Transverse colon (tissue), 4 donors: ENCODE data around the gene PPFIA3. TPM values are rescaled to one million over a fixed set of nuclear protein-coding genes. Genes with fewer than 3 reads are reported as not detected.

ENCODE experiments used
- DNase-seq: peaks from one replicate; pipeline ENCODE4 v3.0.0-alpha.2; 2019
- H3K27ac ChIP-seq, 4 donors: fragments of 200-600 bp; sonication (generic); 2 replicates each; pipeline ENCODE4 v1.5.1; 2016 to 2018; ENCODE audit warnings: inconsistent platforms in 4 of 4
- H3K27me3 ChIP-seq: fragments of 200-600 bp; sonication (generic); 2 replicates; pipeline ENCODE4 v1.5.1; 2017; ENCODE audit warnings: inconsistent platforms
- H3K36me3 ChIP-seq, 4 donors: fragments of 200-600 bp; sonication (generic); 2 replicates each; pipeline ENCODE4 v1.5.1; 2017 to 2019; ENCODE audit warnings: inconsistent platforms in 4 of 4
- H3K4me1 ChIP-seq, 4 donors: fragments of 200-600 bp; sonication (generic); 2 replicates each; pipeline ENCODE4 v1.5.1; 2017 to 2020; ENCODE audit warnings: inconsistent platforms in 4 of 4
- H3K4me3 ChIP-seq, 4 donors: fragments of 200-600 bp; sonication (generic); 1 replicate in 1 of 4; 2 replicates in 3 of 4; pipeline versions ENCODE4 v1.5.1 to v1.6.1; 2017 to 2019; ENCODE audit warnings: inconsistent platforms in 4 of 4
- H3K9me3 ChIP-seq, 2 donors: fragments of 200-600 bp; sonication (generic); 2 replicates each; pipeline ENCODE4 v1.5.1; 2017 to 2019; ENCODE audit warnings: inconsistent platforms in 2 of 2
- EP300 ChIP-seq: sonication (generic); formaldehyde crosslinking; IDR thresholded peaks from one replicate; pipeline ENCODE4 v1.6.1; 2017; ENCODE audit warnings: antibody characterized with exemption, low read depth
- POLR2A ChIP-seq: fragments of 450-650 bp; IDR thresholded peaks from one replicate; pipeline ENCODE4 v1.6.1; 2016; ENCODE audit warnings: antibody characterized with exemption, mild to moderate bottlenecking, moderate library complexity
- POLR2AphosphoS5 ChIP-seq, 3 donors: sonication (generic); formaldehyde crosslinking; IDR thresholded peaks; one replicate each; pipeline ENCODE4 v1.6.1; 2016; ENCODE audit warnings: antibody characterized with exemption in 3 of 3
- WGBS, 2 donors: methylation state at CpG; one replicate each; pipeline ENCODE4 v1.1.5; 2018; ENCODE audit warnings: low coverage in 1 of 2; 5-methylcytosine and 5-hydroxymethylcytosine counted together
- in situ Hi-C, 4 donors: fragments of 200-750 bp; cut with MboI; loops; one replicate each; pipeline versions ENCODE4 v1.15.0 to v1.15.1; 2017; ENCODE audit warnings: low sequenced_read_pairs in 3 of 4, low pct_ligation_motif_present in 1 of 4, low pct_unique_long_range_greater_than_20kb in 1 of 4
- intact Hi-C: fragments of 100-400 bp; cut with DNase I; formaldehyde crosslinking; loops from one replicate; pipeline ENCODE4 v1.15.1; 2023; ENCODE audit warnings: low total_unique reads
- total RNA-seq, 4 donors: library from RNA; depleted of rRNA; stranded (reverse); fragments of >200 nt; gene quantifications; one replicate each; pipeline ENCODE4 v1.1.0, GENCODE V29; 2016
- TF ChIP-seq, protein P1 (sequence below), 5 experiments: fragments of 200-600 bp in 3 of 5; fragments of 450-650 bp in 2 of 5; sonication (generic) in 3 of 5; IDR thresholded peaks; 1 replicate in 2 of 5; 2 replicates in 3 of 5; pipeline ENCODE4 v1.5.1; 2016 to 2017; ENCODE audit warnings: antibody characterized with exemption in 5 of 5, inconsistent platforms in 3 of 5, mild to moderate bottlenecking in 2 of 5, moderate library complexity in 1 of 5

PPFIA3 gene
- total RNA-seq, 4 donors from 2014 or later = 18.6 to 106 (median 19.9) TPM

- intact Hi-C loops (no loop called here), in situ Hi-C loops (no loop called here)
- H3K9me3 ChIP-seq = no peaks in the 10 kb centered on the region
- H3K27me3 ChIP-seq = no peaks in the 10 kb centered on the region
- DNase-seq = no peak
- no peaks in the 10 kb centered on the region for H3K36me3 ChIP-seq
- H3K4me3 ChIP-seq = no peak within 1 kb of the TSS
- peak within 1 kb of the TSS in 1 of 4 donors; percentile 25 for H3K27ac ChIP-seq
- TF ChIP-seq POLR2AphosphoS5 (IDR thresholded peaks at IDR 0.05) (no peak), POLR2A (no peak), EP300 (no peak)
- TF ChIP-seq, protein P1, sequence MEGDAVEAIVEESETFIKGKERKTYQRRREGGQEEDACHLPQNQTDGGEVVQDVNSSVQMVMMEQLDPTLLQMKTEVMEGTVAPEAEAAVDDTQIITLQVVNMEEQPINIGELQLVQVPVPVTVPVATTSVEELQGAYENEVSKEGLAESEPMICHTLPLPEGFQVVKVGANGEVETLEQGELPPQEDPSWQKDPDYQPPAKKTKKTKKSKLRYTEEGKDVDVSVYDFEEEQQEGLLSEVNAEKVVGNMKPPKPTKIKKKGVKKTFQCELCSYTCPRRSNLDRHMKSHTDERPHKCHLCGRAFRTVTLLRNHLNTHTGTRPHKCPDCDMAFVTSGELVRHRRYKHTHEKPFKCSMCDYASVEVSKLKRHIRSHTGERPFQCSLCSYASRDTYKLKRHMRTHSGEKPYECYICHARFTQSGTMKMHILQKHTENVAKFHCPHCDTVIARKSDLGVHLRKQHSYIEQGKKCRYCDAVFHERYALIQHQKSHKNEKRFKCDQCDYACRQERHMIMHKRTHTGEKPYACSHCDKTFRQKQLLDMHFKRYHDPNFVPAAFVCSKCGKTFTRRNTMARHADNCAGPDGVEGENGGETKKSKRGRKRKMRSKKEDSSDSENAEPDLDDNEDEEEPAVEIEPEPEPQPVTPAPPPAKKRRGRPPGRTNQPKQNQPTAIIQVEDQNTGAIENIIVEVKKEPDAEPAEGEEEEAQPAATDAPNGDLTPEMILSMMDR (IDR thresholded peaks at IDR 0.05) = no peak
- 65 to 67% methylated on average over 5 to 19 of the region's 19 CpGs for WGBS, 2 donors
- peaks cover 7 to 44% (median 33%) of the 10 kb centered on the region in 4 donors for H3K4me1 ChIP-seq
These were observed 35.9 kb downstream of the PPFIA3 start, which contains the start of gene HRC for GRCh38 chr19:49155005-49155819. Gene HRC (minus strand): TSS chr19:49155396. CDS start chr19:49155237, 159 bp downstream.

DNA sequence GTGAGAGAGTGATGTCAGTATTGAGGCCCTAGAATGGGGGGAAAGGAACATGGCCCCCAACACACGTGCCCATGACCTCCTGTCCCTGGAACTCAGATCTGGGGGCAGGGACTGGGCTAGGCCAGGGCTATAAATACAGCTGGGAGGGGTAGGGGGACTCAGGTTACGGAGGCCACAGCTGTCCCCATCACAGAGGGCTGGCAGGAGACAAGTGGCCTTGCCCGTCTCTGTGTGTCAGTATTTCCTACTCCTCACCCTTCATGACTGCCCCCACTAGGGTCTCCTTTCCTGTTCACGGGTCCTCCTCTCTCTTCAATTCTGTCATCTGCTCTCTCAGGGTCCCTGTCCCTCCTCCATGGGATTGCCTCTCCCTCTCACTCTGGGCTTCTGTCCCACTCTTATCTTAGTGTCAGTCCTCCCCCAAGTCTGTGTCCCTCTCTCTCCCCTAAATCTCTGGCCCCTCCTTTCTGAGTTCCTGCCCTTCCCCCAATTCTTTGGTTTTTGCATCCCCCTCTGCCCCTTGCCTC is 36.5 kb downstream of the PPFIA3 start:
- in situ Hi-C loops (no loop called here), intact Hi-C loops (no loop called here)
- H3K36me3 ChIP-seq = no peaks in the 10 kb centered on the region
- no peaks in the 10 kb centered on the region for H3K9me3 ChIP-seq
- H3K27ac ChIP-seq = peak overlapping the region in 1 of 4 donors; percentile 25
- TF ChIP-seq POLR2A (no peak), POLR2AphosphoS5 (IDR thresholded peaks at IDR 0.05) (no peak)
- TF ChIP-seq, protein P1 (IDR thresholded peaks at IDR 0.05) = no peak
- no peak for DNase-seq
- H3K4me3 ChIP-seq = no peak overlapping the region
- H3K27me3 ChIP-seq = no peaks in the 10 kb centered on the region
- 66 to 70% methylated on average over 4 of the region's 4 CpGs for WGBS, 2 donors
- H3K4me1 ChIP-seq = peaks cover 7 to 47% (median 31%) of the 10 kb centered on the region in 4 donors

DNA sequence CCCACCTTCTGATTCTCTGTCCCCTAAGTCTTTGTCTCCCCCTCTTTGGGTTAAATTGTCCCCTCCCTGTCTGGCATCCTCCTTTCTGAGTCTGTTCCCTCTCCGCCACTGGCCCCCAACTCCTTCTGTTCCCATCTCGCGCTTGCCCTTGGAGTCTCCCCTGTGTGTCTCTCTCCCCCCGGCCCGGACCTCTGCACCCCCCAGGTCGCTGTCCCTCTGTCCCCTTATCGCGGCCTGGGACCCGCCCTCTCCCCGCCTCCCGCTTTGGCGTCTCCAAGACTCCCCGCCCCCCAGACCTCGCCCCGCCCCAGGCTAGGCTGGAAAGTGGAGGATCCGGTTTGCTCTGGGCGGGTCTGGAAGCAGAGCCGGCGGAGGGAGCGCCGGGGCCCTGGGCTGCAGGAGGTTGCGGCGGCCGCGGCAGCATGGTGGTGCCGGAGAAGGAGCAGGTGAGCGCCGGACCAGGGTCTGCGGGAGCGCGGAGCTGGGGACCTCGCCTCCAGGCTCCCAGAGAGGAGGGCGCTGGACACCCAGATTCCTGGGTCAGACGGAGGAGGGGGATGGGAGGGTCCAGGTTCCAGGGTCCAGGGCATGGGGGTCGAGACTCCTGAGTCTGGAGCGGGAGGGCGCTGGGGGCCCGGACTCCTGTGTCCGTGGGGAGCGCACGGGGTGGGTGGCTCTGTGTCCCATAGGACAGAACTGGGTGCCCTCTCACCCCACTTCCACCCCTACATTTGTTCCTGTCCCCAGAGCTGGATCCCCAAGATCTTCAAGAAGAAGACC is 38.3 kb downstream of the PPFIA3 start, which contains the start of gene TRPM4:
Gene TRPM4, plus strand, starts transcription at position 348 of the 780 bp plus-strand sequence. Its CDS starts 75 bp downstream, at position 423.
- TF ChIP-seq, protein P1 (IDR thresholded peaks at IDR 0.05) = no peak
- TF ChIP-seq POLR2A (peak; percentile 98), POLR2AphosphoS5 (IDR thresholded peaks at IDR 0.05) (peak; percentile 97 to 99 (median 97)), EP300 (no peak)
- intact Hi-C loops = no loop called here
- peak within 1 kb of the TSS; percentile 93 to 98 (median 95) for H3K27ac ChIP-seq
- WGBS, 2 donors = 3% methylated on average over 34 of the region's 41 CpGs; no CpG with 5 or more reads in 1 of the 2 donors
- DNase-seq = peak; percentile 95
- H3K36me3 ChIP-seq = no peaks in the 10 kb centered on the region
- in situ Hi-C loops = no loop called here
- no peaks in the 10 kb centered on the region for H3K27me3 ChIP-seq
- H3K9me3 ChIP-seq = no peaks in the 10 kb centered on the region
- H3K4me1 ChIP-seq = peaks cover 4 to 48% (median 20%) of the 10 kb centered on the region in 4 donors
- peak within 1 kb of the TSS; percentile 72 to 98 (median 88) for H3K4me3 ChIP-seq
